ENCODE data around the gene PTS. TPM values are rescaled to one million over a fixed set of nuclear protein-coding genes. Genes with fewer than 3 reads are reported as not detected.

PTS gene
- total RNA-seq, 1 experiment from 2014 or later: 26.7 TPM

- H3K9me3 Mint-ChIP-seq: no peaks in the 10 kb centered on the region; the same call in 1 of the 2 replicates
- no peak overlapping the region for H3K4me3 Mint-ChIP-seq
- peaks cover 12% of the 10 kb centered on the region for H3K27me3 Mint-ChIP-seq (ENCODE audit: low read depth)
- H3K4me1 Mint-ChIP-seq: no peaks in the 10 kb centered on the region
- no peak for DNase-seq (ENCODE audit: low spot score)
- POLR2A ChIA-PET: no interaction called here
- no peak overlapping the region for H3K27ac Mint-ChIP-seq
- CTCF ChIA-PET: interaction anchor here (1.0 kb wide), 1 partner anchor 30 kb away, joined by 3 read pairs; no protein-coding TSS in a partner anchor
- H3K36me3 Mint-ChIP-seq: no peaks in the 10 kb centered on the region
- ATAC-seq: no peak
- TF ChIP-seq ZNF671 (CRISPR knock-in tag; IDR thresholded peaks at IDR 0.05) (no peak), ATF2 (CRISPR knock-in tag; IDR thresholded peaks at IDR 0.05; ENCODE audit: borderline replicate concordance, low read depth) (no peak), PREB (CRISPR knock-in tag; IDR thresholded peaks at IDR 0.05; ENCODE audit: borderline replicate concordance) (no peak), NFATC4 (CRISPR knock-in tag; IDR thresholded peaks at IDR 0.05) (no peak), ZNF423 (CRISPR knock-in tag; IDR thresholded peaks at IDR 0.05) (no peak), ATF6 (CRISPR knock-in tag; IDR thresholded peaks at IDR 0.05) (no peak), PRDM15 (CRISPR knock-in tag; IDR thresholded peaks at IDR 0.05) (no peak), ZNF425 (CRISPR knock-in tag; conservative IDR thresholded peaks at IDR 0.05) (no peak), ZBTB21 (CRISPR knock-in tag; IDR thresholded peaks at IDR 0.05; ENCODE audit: borderline replicate concordance) (no peak), GTF2I (CRISPR knock-in tag; conservative IDR thresholded peaks at IDR 0.05) (no peak), NR3C1 (CRISPR knock-in tag; conservative IDR thresholded peaks at IDR 0.05; ENCODE audit: low read depth) (no peak), ZBTB43 (CRISPR knock-in tag; IDR thresholded peaks at IDR 0.05) (no peak), GRHL2 (CRISPR knock-in tag; IDR thresholded peaks at IDR 0.05; ENCODE audit: insufficient replicate concordance, severe bottlenecking) (no peak), ZNF532 (CRISPR knock-in tag; IDR thresholded peaks at IDR 0.05; ENCODE audit: borderline replicate concordance) (no peak), ZNF281 (CRISPR knock-in tag; IDR thresholded peaks at IDR 0.05) (no peak), MXD4 (CRISPR knock-in tag; IDR thresholded peaks at IDR 0.05; ENCODE audit: borderline replicate concordance) (no peak), TEAD4 (CRISPR knock-in tag; IDR thresholded peaks at IDR 0.05) (no peak)
Measured at GRCh38 chr11:112249871-112250610, 23.8 kb downstream of the PTS start.
